ENCODE results near the gene CEP70. TPM values are rescaled to one million over a fixed set of nuclear protein-coding genes. Genes with fewer than 3 reads are reported as not detected.
"Not testable (repeated sequence)": the region's sequence is repeated elsewhere in the genome, so short reads cannot be mapped to it uniquely, and the experiment has no call there.

The CEP70 gene
- total RNA-seq, 1 experiment from 2014 or later: 25.6 TPM

- Histone ChIP-seq H3K9me3 (ENCODE audit: low read depth, low read length, poor library complexity, severe bottlenecking) (no peaks in the 10 kb centered on the region), H3K27me3 (replicated peaks; ENCODE audit: insufficient read depth, low read depth, low read length, poor library complexity) (no peaks in the 10 kb centered on the region), H3K27ac (ENCODE audit: low read depth, low read length, poor library complexity, severe bottlenecking) (no peak overlapping the region), H3K36me3 (ENCODE audit: insufficient read depth, low read length, poor library complexity, severe bottlenecking) (no peaks in the 10 kb centered on the region), H3K4me3 (ENCODE audit: low read depth, low read length, poor library complexity, severe bottlenecking) (no peak overlapping the region), H3K4me1 (ENCODE audit: insufficient read depth, low read length, poor library complexity, severe bottlenecking) (no peaks in the 10 kb centered on the region)
- no peak for DNase-seq (ENCODE audit: low spot score)
- CTCF ChIA-PET: no interaction called here
- intact Hi-C loops (cut with micrococcal nuclease; ENCODE audit: unreplicated experiment): no loop called here
- no TSS peak for BruUV-seq (replicated peaks)
- TF ChIP-seq CTCF (conservative IDR thresholded peaks at IDR 0.05; ENCODE audit: low read depth, low read length): no peak
- POLR2A ChIA-PET (ENCODE audit: low non-redundant PET): no interaction called here
Measured at GRCh38 chr3:138578141-138578540, 15.9 kb downstream of the CEP70 start.

- POLR2A ChIA-PET (ENCODE audit: low non-redundant PET): no interaction called here
- BruUV-seq (replicated peaks): no TSS peak
Measured at GRCh38 chr3:138573138-138573537, 20.9 kb downstream of the CEP70 start.

GRCh38 chr3:138569624-138570023 lies 24.4 kb downstream of the CEP70 start:
- H3K9me3 ChIP-seq (ENCODE audit: low read depth, low read length, poor library complexity, severe bottlenecking); H3K27me3 ChIP-seq (replicated peaks; ENCODE audit: insufficient read depth, low read depth, low read length, poor library complexity); H3K4me1 ChIP-seq (ENCODE audit: insufficient read depth, low read length, poor library complexity, severe bottlenecking); BruUV-seq (replicated peaks); H3K27ac ChIP-seq (ENCODE audit: low read depth, low read length, poor library complexity, severe bottlenecking); POLR2A ChIA-PET (ENCODE audit: low non-redundant PET); CTCF ChIA-PET; H3K36me3 ChIP-seq (ENCODE audit: insufficient read depth, low read length, poor library complexity, severe bottlenecking); intact Hi-C loops (cut with micrococcal nuclease; ENCODE audit: unreplicated experiment); DNase-seq (ENCODE audit: low spot score); H3K4me3 ChIP-seq (ENCODE audit: low read depth, low read length, poor library complexity, severe bottlenecking): not testable (repeated sequence)

More at GRCh38 chr3:138573138-138573537, 20.9 kb downstream of the CEP70 start:
- no peaks in the 10 kb centered on the region for H3K27me3 ChIP-seq (replicated peaks; ENCODE audit: insufficient read depth, low read depth, low read length, poor library complexity)
- no peaks in the 10 kb centered on the region for H3K36me3 ChIP-seq (ENCODE audit: insufficient read depth, low read length, poor library complexity, severe bottlenecking)
- no peak for TF ChIP-seq EZH2 (IDR thresholded peaks at IDR 0.05; ENCODE audit: borderline replicate concordance, low read depth, low read length, poor library complexity, severe bottlenecking)
- no peak for TF ChIP-seq CTCF (conservative IDR thresholded peaks at IDR 0.05; ENCODE audit: low read depth, low read length)
- H3K4me3 ChIP-seq (ENCODE audit: low read depth, low read length, poor library complexity, severe bottlenecking): no peak overlapping the region
- no peaks in the 10 kb centered on the region for H3K4me1 ChIP-seq (ENCODE audit: insufficient read depth, low read length, poor library complexity, severe bottlenecking)
- no peak for DNase-seq (ENCODE audit: low spot score)
- CTCF ChIA-PET: no interaction called here
- H3K9me3 ChIP-seq (ENCODE audit: low read depth, low read length, poor library complexity, severe bottlenecking): no peaks in the 10 kb centered on the region
- intact Hi-C loops (cut with micrococcal nuclease; ENCODE audit: unreplicated experiment): no loop called here
- no peak overlapping the region for H3K27ac ChIP-seq (ENCODE audit: low read depth, low read length, poor library complexity, severe bottlenecking)

GRCh38 chr3:138569090-138569489 lies 25.0 kb downstream of the CEP70 start:
- Histone ChIP-seq H3K36me3 (ENCODE audit: insufficient read depth, low read length, poor library complexity, severe bottlenecking) (no peaks in the 10 kb centered on the region), H3K9me3 (ENCODE audit: low read depth, low read length, poor library complexity, severe bottlenecking) (no peaks in the 10 kb centered on the region), H3K4me1 (ENCODE audit: insufficient read depth, low read length, poor library complexity, severe bottlenecking) (no peaks in the 10 kb centered on the region), H3K27me3 (replicated peaks; ENCODE audit: insufficient read depth, low read depth, low read length, poor library complexity) (no peaks in the 10 kb centered on the region), H3K27ac (ENCODE audit: low read depth, low read length, poor library complexity, severe bottlenecking) (no peak overlapping the region), H3K4me3 (ENCODE audit: low read depth, low read length, poor library complexity, severe bottlenecking) (no peak overlapping the region)
- DNase-seq (ENCODE audit: low spot score): no peak
- ChIA-PET CTCF (no interaction called here), POLR2A (ENCODE audit: low non-redundant PET) (no interaction called here)
- no TSS peak for BruUV-seq (replicated peaks)
- intact Hi-C loops (cut with micrococcal nuclease; ENCODE audit: unreplicated experiment): no loop called here
- TF ChIP-seq EZH2 (IDR thresholded peaks at IDR 0.05; ENCODE audit: borderline replicate concordance, low read depth, low read length, poor library complexity, severe bottlenecking): no peak
- TF ChIP-seq CTCF (conservative IDR thresholded peaks at IDR 0.05; ENCODE audit: low read depth, low read length): no peak
